K562 (cell line): ENCODE measurements around the gene EVI5L. TPM values are rescaled to one million over a fixed set of nuclear protein-coding genes. Genes with fewer than 3 reads are reported as not detected.
A peak's percentile ranks its signal among the peaks of the same experiment; 100 is the strongest.

ENCODE experiments used
- AFF4 ChIP-seq: sonication (generic); formaldehyde crosslinking; IDR thresholded peaks from 2 replicates; pipeline ENCODE4 v1.8.0; 2023; ENCODE audit warnings: mild to moderate bottlenecking, missing genetic modification reagents
- COPS2 ChIP-seq: fragments of 450-650 bp; conservative IDR thresholded peaks from 2 replicates; pipeline ENCODE4 v1.6.1; 2016; ENCODE audit warnings: mild to moderate bottlenecking, moderate library complexity
- CXXC5 ChIP-seq: fragments of 250-450 bp; sonication (Bioruptor Pico); IDR thresholded peaks from 2 replicates; pipeline ENCODE4 v1.8.0; 2022; ENCODE audit warnings: inconsistent platforms, mild to moderate bottlenecking, moderate library complexity
- DEAF1 ChIP-seq: fragments of 450-650 bp; formaldehyde crosslinking; IDR thresholded peaks from 2 replicates; pipeline ENCODE4 v1.4.0; 2020; ENCODE audit warnings: mild to moderate bottlenecking, moderate library complexity
- E2F8 ChIP-seq: fragments of 450-650 bp; IDR thresholded peaks from 2 replicates; pipeline ENCODE4 v1.7.1; 2018; ENCODE audit warnings: mild to moderate bottlenecking, low read depth; ENCODE audit not compliant: partially characterized antibody
- GABPB2 ChIP-seq: fragments of 250-450 bp; sonication (Bioruptor Pico); conservative IDR thresholded peaks from 2 replicates; pipeline ENCODE4 v1.5.1; 2021; ENCODE audit warnings: mild to moderate bottlenecking
- IRF9 ChIP-seq: fragments of 450-650 bp; IDR thresholded peaks from 2 replicates; pipeline ENCODE4 v1.6.1; 2016; ENCODE audit warnings: missing biosample characterization, missing genetic modification characterization
- MITF ChIP-seq: IDR thresholded peaks from 2 replicates; pipeline ENCODE4 v1.6.1; 2014; ENCODE audit warnings: antibody characterized with exemption
- MYBL2 ChIP-seq, 2 experiments: fragments of 450-650 bp in 1 of 2; sonication (generic) in 1 of 2; formaldehyde crosslinking in 1 of 2; IDR thresholded peaks; 2 replicates each; pipeline versions ENCODE4 v1.6.1 to v1.8.1; 2017 to 2022; ENCODE audit warnings: borderline replicate concordance in 1 of 2, inconsistent platforms in 1 of 2, low read depth in 1 of 2, mild to moderate bottlenecking in 1 of 2, missing genetic modification reagents in 1 of 2, moderate library complexity in 1 of 2
- NFE2L1 ChIP-seq: fragments of 450-650 bp; IDR thresholded peaks from 2 replicates; pipeline ENCODE4 v1.6.1; 2016; ENCODE audit warnings: missing genetic modification characterization, low read depth, mild to moderate bottlenecking, missing compliant biosample characterization, moderate library complexity, borderline replicate concordance
- NRF1 ChIP-seq, 2 experiments: fragments of 450-650 bp; IDR thresholded peaks in 1 of 2; conservative IDR thresholded peaks in 1 of 2; 2 replicates each; pipeline ENCODE4 v1.6.1; 2014; ENCODE audit warnings: mild to moderate bottlenecking in 2 of 2
- PTTG1 ChIP-seq: fragments of 450-650 bp; IDR thresholded peaks from 2 replicates; pipeline ENCODE4 v1.6.1; 2016; ENCODE audit warnings: low read depth, mild to moderate bottlenecking, missing genetic modification characterization, missing compliant biosample characterization
- ZBTB5 ChIP-seq: fragments of 450-650 bp; IDR thresholded peaks from 2 replicates; pipeline ENCODE4 v1.6.1; 2017; ENCODE audit warnings: antibody characterized with exemption
- ZC3H8 ChIP-seq: fragments of 450-650 bp; IDR thresholded peaks from 2 replicates; pipeline ENCODE4 v1.6.1; 2017
- polyA plus RNA-seq, 8 experiments: library from polyadenylated mRNA; depleted of rRNA in 4 of 8; stranded (reverse) in 5 of 8; unstranded in 3 of 8; fragments of >200 nt; fragmentation: Nextera tagmentation in 2 of 8; fragmentation: Illumina TruSeq in 1 of 8; extraction: Ambion mirVana in 2 of 8; extraction: Trizol in 1 of 8; gene quantifications; 2 replicates each; pipeline versions ENCODE4 v1.2.1 to v1.2.3, GENCODE V29; 2011 to 2014; ENCODE audit warnings: inconsistent platforms in 1 of 8, missing spikeins in 1 of 8
- total RNA-seq, 7 experiments: library from RNA; depleted of rRNA in 6 of 7; stranded (reverse); fragments of >200 nt in 6 of 7; fragmentation: Illumina TruSeq in 2 of 7; extraction: Trizol in 2 of 7; gene quantifications; 2 replicates each; pipeline versions ENCODE4 v1.2.1 to v1.2.3, GENCODE V29; 2011 to 2021; ENCODE audit warnings: low replicate concordance in 1 of 7

Gene EVI5L
- total and polyA plus RNA-seq, 9 of the 15 experiments (the other 6 are each of a cell fraction or from before 2014, with no cell fraction given): 0.69 to 1.8 (median 1.2) TPM; not detected in 2

- TF ChIP-seq MITF (no peak), AFF4 (CRISPR knock-in tag) (0 out of 2 replicates have a peak, but pooled peaks have one; percentile 40), COPS2 (no peak), PTTG1 (tag) (no peak), MYBL2 (IDR thresholded peaks at IDR 0.05; ENCODE audit: low read depth) (no peak), MYBL2 (CRISPR knock-in tag; IDR thresholded peaks at IDR 0.05; ENCODE audit: borderline replicate concordance) (no peak), IRF9 (tag) (no peak), CXXC5 (CRISPR knock-in tag) (0 out of 2 replicates have a peak, but pooled peaks have one; percentile 53), E2F8 (no peak), ZBTB5 (no peak), NRF1 (conservative IDR thresholded peaks at IDR 0.05 in 1 of 2, IDR thresholded peaks at IDR 0.05 in 1 of 2) (peak; percentile 27 to 42; a peak in 2 of 4 replicates), GABPB2 (CRISPR knock-in tag) (no peak), ZC3H8 (no peak), NFE2L1 (tag) (no peak), DEAF1 (CRISPR knock-in tag) (no peak)
These were observed 39.5 kb downstream of the EVI5L start (continued) for GRCh38 chr19:7869453-7869909.
